HG02798 (cell line): ENCODE data around the gene VAMP3.

Experiments
- ATAC-seq: cut with Tn5 transposase; IDR thresholded peaks from one replicate; pipeline ENCODE4 v1.9.1; 2021; ENCODE audit warnings: mild to moderate bottlenecking; ENCODE audit not compliant: unreplicated experiment, poor library complexity

VAMP3 gene

GRCh38 chr1:7770997-7771822 lies at the start of gene VAMP3:
TSS of gene VAMP3 (plus strand) at chr1:7771296. CDS start at chr1:7771384, 88 bp downstream.
- peak; percentile 85 for ATAC-seq

- no peak for ATAC-seq
These were observed 49.0 kb upstream of the VAMP3 start for GRCh38 chr1:7721940-7722669.

DNA sequence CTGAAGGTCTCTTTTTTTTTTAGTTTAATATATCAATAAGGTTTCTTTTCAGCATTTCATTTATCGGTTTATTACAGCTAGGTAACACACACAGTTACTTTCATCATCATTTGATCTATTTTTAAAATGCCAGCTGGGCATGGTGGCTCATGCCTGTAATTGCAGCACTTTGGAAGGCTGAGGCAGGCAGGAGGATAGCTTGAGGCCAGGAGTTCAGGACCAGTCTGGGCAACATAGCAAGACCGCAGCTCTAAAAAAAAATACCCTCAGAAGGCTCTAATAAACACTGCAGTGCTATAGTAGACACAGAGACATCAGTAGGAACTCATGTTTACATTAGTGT lies 48.5 kb upstream of the VAMP3 start:
- no peak for ATAC-seq

DNA sequence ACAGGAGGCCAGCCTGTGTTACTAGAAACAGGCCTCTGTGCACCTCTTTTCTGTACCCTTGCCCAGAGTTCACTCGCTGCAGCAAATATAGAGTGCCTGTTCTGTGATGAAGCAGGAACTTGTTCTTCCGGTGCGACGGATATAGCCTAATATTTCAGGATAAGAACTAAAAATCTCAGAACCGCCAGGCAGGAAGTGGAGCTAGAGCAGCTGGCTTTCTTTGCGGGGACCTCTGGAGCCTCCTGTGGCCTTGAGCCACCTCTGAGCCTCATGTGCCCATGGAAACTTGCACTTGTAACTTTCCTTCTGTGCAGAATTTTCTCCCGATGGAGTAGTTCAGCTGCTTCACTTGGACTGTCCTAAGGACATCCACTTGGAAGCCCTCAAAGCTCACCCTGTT lies 44.5 kb upstream of the VAMP3 start:
- no peak for ATAC-seq

DNA sequence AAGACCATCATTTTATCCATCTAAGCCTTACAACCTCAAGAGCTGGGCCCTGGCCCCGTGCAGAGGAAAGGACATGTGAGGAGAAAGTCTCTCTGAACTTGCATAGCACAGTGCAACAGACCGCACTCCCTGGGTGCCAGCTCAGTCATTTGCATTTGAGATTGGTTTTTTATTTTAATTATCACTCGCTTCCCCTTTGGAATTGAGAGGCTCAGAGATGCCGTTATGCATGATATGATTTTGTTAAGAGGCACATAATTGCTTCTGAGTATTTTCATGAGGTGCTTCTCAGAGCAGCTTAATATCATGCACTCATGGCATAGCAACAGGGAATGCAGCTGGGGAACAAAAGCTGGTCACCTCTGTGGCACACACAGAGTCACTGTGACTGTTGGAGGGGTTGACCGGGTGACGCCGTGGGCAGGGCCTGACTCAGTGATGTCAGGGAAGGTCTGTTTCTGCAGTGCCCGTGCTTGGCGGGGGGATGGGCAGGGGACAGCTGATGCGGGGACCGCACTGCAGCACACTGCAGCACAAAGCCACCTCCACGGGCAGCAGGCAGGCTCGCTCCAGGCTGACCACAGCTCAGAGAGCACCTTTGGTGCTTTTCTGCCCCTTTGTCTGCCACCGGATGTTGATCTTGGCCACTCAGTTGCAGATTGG lies 43.2 kb upstream of the VAMP3 start:
- ATAC-seq = no peak

DNA sequence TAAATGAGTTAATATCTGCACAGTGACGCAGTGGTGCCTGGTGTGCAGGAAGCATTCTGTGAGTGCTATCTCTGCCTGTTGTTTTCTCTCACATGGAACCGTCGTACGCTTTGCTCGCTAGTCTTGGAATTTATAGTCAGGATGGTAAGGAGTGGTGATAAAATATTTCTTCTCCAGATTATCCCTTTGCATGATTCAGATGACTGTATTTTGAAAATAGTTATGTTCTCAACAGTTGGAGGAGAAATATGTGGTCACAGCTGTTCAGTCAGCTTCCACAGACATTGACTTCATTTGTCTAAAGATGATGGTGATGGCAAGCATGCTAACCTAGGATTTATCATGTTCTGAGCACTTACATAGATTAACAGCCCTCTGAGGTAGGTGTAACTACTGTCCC lies 41.3 kb upstream of the VAMP3 start:
- ATAC-seq = no peak

DNA sequence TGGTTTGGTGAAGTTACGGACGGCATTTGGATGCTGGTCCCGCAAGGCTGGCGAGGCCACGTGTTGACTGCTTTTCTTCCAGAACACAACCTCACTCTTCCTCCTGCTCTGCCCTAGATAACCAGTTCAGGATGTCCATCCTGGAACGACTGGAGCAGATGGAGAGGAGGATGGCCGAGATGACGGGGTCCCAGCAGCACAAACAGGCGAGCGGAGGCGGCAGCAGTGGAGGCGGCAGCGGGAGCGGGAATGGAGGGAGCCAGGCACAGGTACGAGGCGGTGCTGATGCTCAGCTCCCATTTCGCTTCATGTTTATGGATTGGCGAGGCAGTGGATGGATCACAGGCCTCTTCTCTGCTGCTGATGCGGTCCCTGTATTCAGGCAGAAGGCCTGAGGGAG lies 38.8 kb upstream of the VAMP3 start:
- ATAC-seq = no peak

- no peak for ATAC-seq
These were observed 37.8 kb upstream of the VAMP3 start for GRCh38 chr1:7733276-7733675.

GRCh38 chr1:7738044-7738443 lies 33.1 kb upstream of the VAMP3 start:
- no peak for ATAC-seq

DNA sequence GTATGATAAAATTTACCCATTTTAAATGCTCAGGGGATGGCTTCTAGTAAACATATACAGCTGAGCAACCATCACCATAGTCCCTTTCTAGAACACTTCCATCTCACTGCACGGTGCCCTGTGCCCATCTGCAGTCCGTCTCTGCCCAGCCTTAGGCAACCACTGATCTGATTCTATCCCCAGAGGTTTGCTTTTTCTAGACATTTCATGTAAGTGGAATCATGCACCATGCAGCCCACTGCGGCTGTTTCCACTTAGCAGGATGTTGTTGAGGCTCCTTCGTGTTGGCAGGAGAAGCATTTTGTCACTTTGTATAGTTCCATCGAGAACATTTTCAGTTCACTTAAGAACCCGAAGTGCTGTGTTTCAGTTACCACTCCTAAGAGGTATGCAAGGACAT lies 27.8 kb upstream of the VAMP3 start:
- ATAC-seq = no peak

DNA sequence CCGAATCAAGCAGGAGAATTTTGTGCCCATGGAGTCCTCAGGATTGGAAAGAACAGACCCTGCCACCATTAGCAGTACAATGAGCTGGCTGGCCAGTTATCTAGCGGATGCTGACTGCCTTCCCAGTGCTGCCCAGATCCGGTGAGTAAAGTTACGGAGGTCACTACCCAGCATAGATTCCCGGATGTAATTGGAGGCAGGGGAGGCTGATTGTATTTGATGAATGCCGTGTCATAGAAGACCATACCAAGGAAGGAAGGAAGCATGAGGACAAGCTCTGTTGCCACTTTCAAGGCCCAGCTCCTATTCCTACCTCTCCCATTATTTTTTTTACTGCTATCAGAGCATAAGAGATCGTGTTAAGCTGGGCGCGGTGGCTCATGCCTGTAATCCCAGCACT lies 26.2 kb upstream of the VAMP3 start:
- no peak for ATAC-seq

GRCh38 chr1:7745783-7746182 lies 25.3 kb upstream of the VAMP3 start:
- no peak for ATAC-seq

GRCh38 chr1:7747605-7748004 lies 23.5 kb upstream of the VAMP3 start:
- ATAC-seq = no peak

DNA sequence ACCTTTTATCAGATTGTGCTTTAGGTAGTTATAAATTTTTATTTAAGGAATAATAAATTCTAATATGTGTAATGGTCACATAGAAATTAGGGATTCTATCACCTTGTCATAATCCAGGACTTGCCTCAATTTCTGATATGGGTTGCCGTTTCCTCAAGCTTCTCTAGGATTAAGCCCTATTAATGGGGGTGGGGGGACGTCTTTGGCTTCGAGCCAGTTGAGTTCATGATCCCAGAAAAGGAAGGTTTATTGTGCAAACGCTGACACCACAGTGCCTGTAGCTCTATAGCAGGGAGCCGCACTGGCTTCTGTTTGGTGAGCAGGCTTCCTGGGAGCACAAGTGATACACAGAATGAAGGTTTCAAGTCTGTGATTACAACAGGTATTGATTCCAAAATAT lies 22.0 kb upstream of the VAMP3 start:
- ATAC-seq = no peak

DNA sequence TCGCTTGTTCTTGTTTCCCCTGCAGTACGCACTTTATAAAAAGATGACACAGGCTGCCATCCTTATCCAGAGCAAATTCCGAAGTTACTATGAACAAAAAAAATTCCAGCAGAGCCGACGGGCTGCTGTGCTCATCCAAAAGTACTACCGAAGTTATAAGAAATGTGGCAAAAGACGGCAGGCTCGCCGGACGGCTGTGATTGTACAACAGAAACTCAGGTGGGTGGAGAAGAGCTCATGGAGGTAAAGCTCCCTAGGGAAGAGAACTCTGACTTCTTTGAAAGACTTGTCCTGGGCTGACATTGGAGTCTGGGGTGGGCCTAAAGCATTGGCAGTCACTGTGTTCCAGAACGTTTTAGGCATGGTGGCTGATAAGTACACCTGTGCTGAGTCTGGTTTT lies 19.9 kb upstream of the VAMP3 start:
- ATAC-seq = no peak

GRCh38 chr1:7752512-7753417 lies 18.3 kb upstream of the VAMP3 start:
- no peak for ATAC-seq

DNA sequence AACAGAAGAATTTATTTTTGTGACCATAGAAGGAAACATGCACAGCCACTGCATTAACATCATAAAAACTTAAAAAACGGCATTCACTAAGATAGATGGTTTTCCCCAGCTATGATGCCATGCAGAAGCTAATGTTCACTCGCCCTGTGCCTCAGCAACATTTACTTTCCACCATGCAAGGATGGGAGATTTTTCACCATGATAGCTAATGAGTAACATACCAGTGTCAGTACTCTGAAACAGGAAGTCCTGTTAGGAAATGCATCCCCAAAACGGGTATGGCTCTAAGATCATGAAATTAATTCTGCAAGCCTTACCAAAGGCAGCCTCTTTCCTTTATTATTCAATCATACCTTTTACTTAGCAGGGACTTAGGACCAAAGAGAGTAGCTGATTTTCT lies 17.5 kb upstream of the VAMP3 start:
- no peak for ATAC-seq

DNA sequence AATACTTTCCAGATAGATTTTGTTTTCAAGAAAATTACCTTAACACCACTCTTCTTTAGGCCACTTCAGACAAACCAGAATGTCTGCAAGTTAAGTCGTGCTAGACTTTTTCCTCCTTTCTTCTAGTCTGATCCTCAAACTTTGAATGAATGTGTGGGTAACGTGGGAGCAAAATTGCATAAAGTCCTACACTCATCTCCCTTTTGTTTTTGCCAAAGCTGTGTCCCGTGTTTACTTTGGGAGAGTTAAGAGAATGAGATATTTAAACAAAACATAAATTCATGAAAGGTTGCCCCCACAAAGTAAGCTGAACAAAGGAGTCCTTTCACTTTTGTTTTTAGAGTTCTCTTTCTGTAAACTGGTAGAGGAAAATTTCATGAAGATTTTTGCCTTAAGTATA lies 16.9 kb upstream of the VAMP3 start:
- ATAC-seq = no peak

- no peak for ATAC-seq
These were observed 15.6 kb upstream of the VAMP3 start for GRCh38 chr1:7755448-7755847.

GRCh38 chr1:7760245-7760644 lies 10.9 kb upstream of the VAMP3 start:
- ATAC-seq = no peak
